GM21515 (cell line): ENCODE measurements around the gene PTH.

Source experiments
- ATAC-seq: cut with Tn5 transposase; IDR thresholded peaks from one replicate; pipeline ENCODE4 v1.9.1; 2021; ENCODE audit not compliant: unreplicated experiment

The PTH gene

GRCh38 chr11:13450832-13451397 is 44.9 kb downstream of the PTH start:
- no peak for ATAC-seq

GRCh38 chr11:13449522-13449921 is 46.3 kb downstream of the PTH start:
- no peak for ATAC-seq

GRCh38 chr11:13448876-13449275 is 46.9 kb downstream of the PTH start:
- no peak for ATAC-seq

- no peak for ATAC-seq
These were observed 49.4 kb downstream of the PTH start for GRCh38 chr11:13446444-13446843.

GRCh38 chr11:13445588-13445987 is 50.2 kb downstream of the PTH start:
- ATAC-seq, result no peak
